Activated T-helper 1 cell treated with anti-CD3 and anti-CD28 coated beads, Interleukin-12 subunit alpha, Interleukin-12 subunit beta, Interleukin-2, Interleukin-4 antibody, amounts not matched to agents 30 ng/mL and 10 ng/mL and 1 ng/mL, durations not matched to agents 14 hours and 24 hours and 36 hours (primary cell): Measurements from ENCODE around the gene MB21D2. TPM values are rescaled to one million over a fixed set of nuclear protein-coding genes. Genes with fewer than 3 reads are reported as not detected.

Source experiments
- DNase-seq: peaks from one replicate; pipeline ENCODE4 v3.0.0; 2021; ENCODE audit warnings: low spot score
- H3K27ac Mint-ChIP-seq: one replicate; pipeline ENCODE4 v1.8.0; 2021; ENCODE audit warnings: mild to moderate bottlenecking, mixed read lengths
- H3K27me3 Mint-ChIP-seq: one replicate; pipeline ENCODE4 v1.8.0; 2022; ENCODE audit warnings: mild to moderate bottlenecking, moderate library complexity, mixed read lengths; ENCODE audit not compliant: insufficient read depth
- H3K36me3 Mint-ChIP-seq: one replicate; pipeline ENCODE4 v1.8.0; 2021; ENCODE audit warnings: low read depth, mixed read lengths
- H3K4me1 Mint-ChIP-seq: one replicate; pipeline ENCODE4 v1.8.0; 2021; ENCODE audit warnings: low read depth, mixed read lengths
- H3K4me3 Mint-ChIP-seq: one replicate; pipeline ENCODE4 v1.8.0; 2021; ENCODE audit warnings: mild to moderate bottlenecking, moderate library complexity, mixed read lengths
- H3K9me3 Mint-ChIP-seq: one replicate; pipeline ENCODE4 v1.8.0; 2021; ENCODE audit warnings: mixed read lengths
- intact Hi-C: fragments of 100-400 bp; cut with micrococcal nuclease; formaldehyde crosslinking; loops from one replicate; pipeline ENCODE4 v1.15.1; 2024
- total RNA-seq: library from RNA; stranded (reverse); gene quantifications from 2 replicates; pipeline ENCODE4 v1.2.3, GENCODE V29; 2022

Gene MB21D2
- total RNA-seq, 1 donor from 2014 or later, result 18.0 TPM

- peaks cover 17% of the 10 kb centered on the region for H3K27me3 Mint-ChIP-seq
- H3K27ac Mint-ChIP-seq, result peak overlapping the region; percentile 96
These were observed 576 bp upstream of the MB21D2 start for GRCh38 chr3:192918275-192918588.

GRCh38 chr3:192917028-192917403 lies 640 bp downstream of the MB21D2 start:
- Mint-ChIP-seq H3K4me1 (peaks cover 49% of the 10 kb centered on the region), H3K36me3 (peaks cover 16% of the 10 kb centered on the region), H3K9me3 (no peaks in the 10 kb centered on the region), H3K27ac (peak overlapping the region; percentile 91), H3K4me3 (peak overlapping the region; percentile 95), H3K27me3 (peaks cover 17% of the 10 kb centered on the region)
- peak; percentile 22 for DNase-seq
- intact Hi-C loops, result loop anchor here (1.0 to 5.0 kb wide), 5 partner anchors 18 to 350 kb away; no protein-coding TSS in a partner anchor

More at GRCh38 chr3:192918275-192918588, 576 bp upstream of the MB21D2 start:
- Mint-ChIP-seq H3K9me3 (no peaks in the 10 kb centered on the region), H3K4me1 (peaks cover 46% of the 10 kb centered on the region), H3K4me3 (peak overlapping the region; percentile 92), H3K36me3 (peaks cover 10% of the 10 kb centered on the region)
- intact Hi-C loops, result loop anchor here (1.0 to 5.0 kb wide), 6 partner anchors 16 to 351 kb away; no protein-coding TSS in a partner anchor
- no peak for DNase-seq

- no peak for DNase-seq
- H3K9me3 Mint-ChIP-seq, result no peaks in the 10 kb centered on the region
- intact Hi-C loops, result loop anchor here (1.0 to 5.0 kb wide), 6 partner anchors 17 to 349 kb away; no protein-coding TSS in a partner anchor
- peaks cover 21% of the 10 kb centered on the region for H3K36me3 Mint-ChIP-seq
- H3K27ac Mint-ChIP-seq, result peak overlapping the region; percentile 91
- H3K4me3 Mint-ChIP-seq, result peak overlapping the region; percentile 95
- peaks cover 17% of the 10 kb centered on the region for H3K27me3 Mint-ChIP-seq
- H3K4me1 Mint-ChIP-seq, result peaks cover 54% of the 10 kb centered on the region
These were observed 1.2 kb downstream of the MB21D2 start for GRCh38 chr3:192916371-192917027.

- H3K36me3 Mint-ChIP-seq, result peaks cover 25% of the 10 kb centered on the region
- H3K4me1 Mint-ChIP-seq, result peaks cover 60% of the 10 kb centered on the region
- H3K4me3 Mint-ChIP-seq, result peak overlapping the region; percentile 95
- intact Hi-C loops, result loop anchor here (1.0 to 5.0 kb wide), 3 partner anchors 8 to 348 kb away; no protein-coding TSS in a partner anchor
- H3K27ac Mint-ChIP-seq, result peak overlapping the region; percentile 51
- H3K9me3 Mint-ChIP-seq, result no peaks in the 10 kb centered on the region
- DNase-seq, result no peak
- peaks cover 17% of the 10 kb centered on the region for H3K27me3 Mint-ChIP-seq
These were observed 1.9 kb downstream of the MB21D2 start for GRCh38 chr3:192915722-192916121.

- H3K4me1 Mint-ChIP-seq, result peaks cover 60% of the 10 kb centered on the region
These were observed 2.4 kb downstream of the MB21D2 start for GRCh38 chr3:192915304-192915703.

GRCh38 chr3:192914848-192915247 lies 2.8 kb downstream of the MB21D2 start:
- intact Hi-C loops, result loop anchor here (1.0 to 5.0 kb wide), 2 partner anchors 8 to 348 kb away; no protein-coding TSS in a partner anchor
- Mint-ChIP-seq H3K4me1 (peaks cover 58% of the 10 kb centered on the region), H3K27ac (peak overlapping the region; percentile 31), H3K36me3 (peaks cover 26% of the 10 kb centered on the region), H3K4me3 (peak overlapping the region; percentile 95), H3K9me3 (no peaks in the 10 kb centered on the region), H3K27me3 (peaks cover 15% of the 10 kb centered on the region)
- no peak for DNase-seq

More at GRCh38 chr3:192915304-192915703, 2.4 kb downstream of the MB21D2 start:
- Mint-ChIP-seq H3K27me3 (peaks cover 17% of the 10 kb centered on the region), H3K27ac (peak overlapping the region; percentile 31), H3K36me3 (peaks cover 25% of the 10 kb centered on the region), H3K4me3 (peak overlapping the region; percentile 95), H3K9me3 (no peaks in the 10 kb centered on the region)
- intact Hi-C loops, result loop anchor here (1.0 to 5.0 kb wide), 2 partner anchors 8 to 348 kb away; no protein-coding TSS in a partner anchor
- no peak for DNase-seq

GRCh38 chr3:192913540-192913939 lies 4.1 kb downstream of the MB21D2 start:
- intact Hi-C loops, result no loop called here
- Mint-ChIP-seq H3K4me1 (peaks cover 45% of the 10 kb centered on the region), H3K4me3 (no peak overlapping the region), H3K36me3 (peaks cover 26% of the 10 kb centered on the region), H3K27ac (no peak overlapping the region), H3K9me3 (no peaks in the 10 kb centered on the region), H3K27me3 (peaks cover 7% of the 10 kb centered on the region)
- no peak for DNase-seq

GRCh38 chr3:192911293-192911692 lies 6.4 kb downstream of the MB21D2 start:
- no peak overlapping the region for H3K27ac Mint-ChIP-seq
- no peak overlapping the region for H3K4me3 Mint-ChIP-seq
- H3K4me1 Mint-ChIP-seq, result peaks cover 61% of the 10 kb centered on the region

GRCh38 chr3:192907784-192908183 lies 9.9 kb downstream of the MB21D2 start:
- intact Hi-C loops, result loop anchor here (1.0 to 2.0 kb wide), 3 partner anchors 8 to 15 kb away; no protein-coding TSS in a partner anchor
- no peak overlapping the region for H3K27ac Mint-ChIP-seq

More at GRCh38 chr3:192911293-192911692, 6.4 kb downstream of the MB21D2 start:
- peaks cover 42% of the 10 kb centered on the region for H3K36me3 Mint-ChIP-seq
- intact Hi-C loops, result no loop called here
- no peaks in the 10 kb centered on the region for H3K9me3 Mint-ChIP-seq
- peaks cover 5% of the 10 kb centered on the region for H3K27me3 Mint-ChIP-seq
- no peak for DNase-seq

GRCh38 chr3:192906940-192907339 lies 10.7 kb downstream of the MB21D2 start:
- DNase-seq, result no peak
- no peak overlapping the region for H3K4me3 Mint-ChIP-seq
- H3K36me3 Mint-ChIP-seq, result peaks cover 57% of the 10 kb centered on the region
- peaks cover 59% of the 10 kb centered on the region for H3K4me1 Mint-ChIP-seq
- H3K27me3 Mint-ChIP-seq, result peaks cover 2% of the 10 kb centered on the region
- H3K9me3 Mint-ChIP-seq, result peaks cover 7% of the 10 kb centered on the region
- intact Hi-C loops, result loop anchor here (1.0 to 2.0 kb wide), 3 partner anchors 8 to 14 kb away; no protein-coding TSS in a partner anchor
- peak overlapping the region; percentile 64 for H3K27ac Mint-ChIP-seq

More at GRCh38 chr3:192907784-192908183, 9.9 kb downstream of the MB21D2 start:
- peaks cover 54% of the 10 kb centered on the region for H3K36me3 Mint-ChIP-seq
- no peak for DNase-seq
- peaks cover 4% of the 10 kb centered on the region for H3K9me3 Mint-ChIP-seq
- H3K4me3 Mint-ChIP-seq, result no peak overlapping the region
- peaks cover 2% of the 10 kb centered on the region for H3K27me3 Mint-ChIP-seq
- peaks cover 54% of the 10 kb centered on the region for H3K4me1 Mint-ChIP-seq

- peak overlapping the region; percentile 10 for H3K4me3 Mint-ChIP-seq
- intact Hi-C loops, result loop anchor here (2.0 kb wide), 1 partner anchor 13 kb away; no protein-coding TSS in a partner anchor
- peaks cover 52% of the 10 kb centered on the region for H3K36me3 Mint-ChIP-seq
- no peak for DNase-seq
- peaks cover 2% of the 10 kb centered on the region for H3K27me3 Mint-ChIP-seq
- H3K27ac Mint-ChIP-seq, result peak overlapping the region; percentile 64
- peaks cover 7% of the 10 kb centered on the region for H3K9me3 Mint-ChIP-seq
- H3K4me1 Mint-ChIP-seq, result peaks cover 58% of the 10 kb centered on the region
These were observed 11.5 kb downstream of the MB21D2 start for GRCh38 chr3:192905980-192906678.

GRCh38 chr3:192904632-192905289 lies 12.9 kb downstream of the MB21D2 start:
- Mint-ChIP-seq H3K27ac (no peak overlapping the region), H3K27me3 (peaks cover 2% of the 10 kb centered on the region), H3K4me1 (peaks cover 62% of the 10 kb centered on the region), H3K9me3 (peaks cover 7% of the 10 kb centered on the region), H3K36me3 (peaks cover 59% of the 10 kb centered on the region), H3K4me3 (no peak overlapping the region)
- no peak for DNase-seq
- intact Hi-C loops, result no loop called here
